Kidney (tissue), 14 donors: Measurements from ENCODE around the gene STXBP3. TPM values are rescaled to one million over a fixed set of nuclear protein-coding genes. Genes with fewer than 3 reads are reported as not detected.

Experiments used
- DNase-seq, 5 donors: peaks; one replicate each; pipeline ENCODE4 v3.0.0-alpha.2; 2013 to 2020
- FAIRE-seq: peaks from 2 replicates; lab custom pipeline; 2012; peaks lifted over from hg19 to GRCh38; lab: Jason Lieb, UNC
- H3K27ac ChIP-seq, 2 donors: one replicate each; pipeline ENCODE4 v1.7.0; 2013; ENCODE audit warnings: low read depth in 2 of 2, low read length in 2 of 2, inconsistent platforms in 1 of 2
- H3K27me3 ChIP-seq: one replicate; pipeline ENCODE4 v1.7.1; 2013; ENCODE audit warnings: low read length, inconsistent platforms; ENCODE audit not compliant: control insufficient read depth, insufficient read depth
- H3K36me3 ChIP-seq, 3 donors: one replicate each; pipeline versions ENCODE4 v1.7.0 to v1.7.1; 2013; ENCODE audit warnings: low read length in 3 of 3, control low read depth in 1 of 3, inconsistent platforms in 1 of 3; ENCODE audit not compliant: insufficient read depth in 3 of 3, control insufficient read depth in 2 of 3
- H3K4me1 ChIP-seq, 3 donors: one replicate each; pipeline versions ENCODE4 v1.7.0 to v1.7.1; 2013; ENCODE audit warnings: low read length in 3 of 3, inconsistent platforms in 1 of 3, low read depth in 1 of 3; ENCODE audit not compliant: control insufficient read depth in 2 of 3, insufficient read depth in 2 of 3
- H3K4me3 ChIP-seq, 3 donors: one replicate each; pipeline versions ENCODE4 v1.7.0 to v1.8.1; 2013; ENCODE audit warnings: low read length in 3 of 3, control low read depth in 1 of 3, inconsistent platforms in 1 of 3
- H3K9ac ChIP-seq, 3 donors: one replicate each; pipeline versions ENCODE4 v1.7.0 to v1.7.1; 2013; ENCODE audit warnings: low read length in 3 of 3, control low read depth in 1 of 3, inconsistent platforms in 1 of 3
- H3K9me3 ChIP-seq, 3 donors: one replicate each; pipeline versions ENCODE4 v1.7.0 to v1.7.1; 2013; ENCODE audit warnings: low read length in 3 of 3, control low read depth in 1 of 3, inconsistent platforms in 1 of 3; ENCODE audit not compliant: control insufficient read depth in 2 of 3, insufficient read depth in 1 of 3
- intact Hi-C: fragments of 100-400 bp; cut with DNase I; formaldehyde crosslinking; loops from one replicate; pipeline ENCODE4 v1.11.1; 2022
- polyA plus RNA-seq: library from polyadenylated mRNA; stranded (reverse); fragments of 350-450 nt; fragmentation: Illumina TruSeq; extraction: RNeasy Lipid Tissue Mini Kit (QIAGEN cat#74804); gene quantifications from one replicate; pipeline ENCODE4 v1.2.3, GENCODE V29; 2014; ENCODE audit warnings: low read depth, low replicate concordance; ENCODE audit not compliant: insufficient read depth
- total RNA-seq: library from RNA; stranded (reverse); fragmentation: NEBNext Ultra II Directional; extraction: Animal tissue kit (Norgen Biotek cat#: 25700); gene quantifications from one replicate; pipeline ENCODE4 v1.2.1, GENCODE V29; 2021
- TF ChIP-seq, protein P1 (sequence below): IDR thresholded peaks from 3 replicates; pipeline ENCODE4 v1.5.1; 2012; ENCODE audit warnings: mild to moderate bottlenecking, moderate library complexity, borderline replicate concordance; ENCODE audit not compliant: insufficient read depth; ENCODE audit errors: extremely low read depth
- donor health status: control.
- donor health status: control.
- donor health status: control.
- donor health status: control.
- donor health status: control.
- donor health status: DM: yes; HTN: yes; CAD: no.
- donor health status: Normal renal cell carcinoma (clear cell type).

Gene STXBP3
- total and polyA plus RNA-seq, 2 donors from 2014 or later = 26.0 to 61.4 TPM

DNA sequence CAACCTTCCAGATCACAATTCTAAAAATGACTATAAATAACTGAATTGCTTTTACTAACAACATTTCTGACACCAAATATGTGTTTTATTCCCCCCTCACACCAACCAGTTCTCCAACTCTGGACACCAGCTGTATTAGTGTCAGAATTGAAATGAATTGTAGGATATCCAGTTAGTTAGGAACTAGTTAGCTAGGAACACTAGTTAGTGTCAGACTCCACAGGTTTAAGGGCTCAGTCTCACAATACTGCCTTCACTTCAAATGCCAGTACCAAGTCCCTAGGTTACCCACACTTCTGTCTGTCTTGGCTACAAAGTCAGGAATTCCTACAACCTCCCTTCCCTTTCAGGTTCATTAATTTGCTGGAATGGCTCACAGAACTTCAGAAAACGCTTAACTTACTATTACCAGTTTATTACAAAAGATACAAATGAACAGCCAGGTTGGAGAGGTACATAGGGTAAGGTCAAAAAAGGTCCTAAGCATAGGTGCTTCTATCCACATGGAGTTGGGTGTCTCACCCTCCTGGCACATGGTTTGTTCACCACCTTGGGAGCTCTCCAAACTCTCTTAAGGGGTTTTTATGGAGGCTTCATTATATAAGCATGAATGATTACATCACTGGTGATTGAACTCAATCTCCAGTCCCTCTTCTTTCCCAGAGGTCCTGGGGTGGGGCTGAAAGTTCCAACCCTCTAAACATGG, 4.2 kb downstream of the STXBP3 start:
- TF ChIP-seq, protein P1, sequence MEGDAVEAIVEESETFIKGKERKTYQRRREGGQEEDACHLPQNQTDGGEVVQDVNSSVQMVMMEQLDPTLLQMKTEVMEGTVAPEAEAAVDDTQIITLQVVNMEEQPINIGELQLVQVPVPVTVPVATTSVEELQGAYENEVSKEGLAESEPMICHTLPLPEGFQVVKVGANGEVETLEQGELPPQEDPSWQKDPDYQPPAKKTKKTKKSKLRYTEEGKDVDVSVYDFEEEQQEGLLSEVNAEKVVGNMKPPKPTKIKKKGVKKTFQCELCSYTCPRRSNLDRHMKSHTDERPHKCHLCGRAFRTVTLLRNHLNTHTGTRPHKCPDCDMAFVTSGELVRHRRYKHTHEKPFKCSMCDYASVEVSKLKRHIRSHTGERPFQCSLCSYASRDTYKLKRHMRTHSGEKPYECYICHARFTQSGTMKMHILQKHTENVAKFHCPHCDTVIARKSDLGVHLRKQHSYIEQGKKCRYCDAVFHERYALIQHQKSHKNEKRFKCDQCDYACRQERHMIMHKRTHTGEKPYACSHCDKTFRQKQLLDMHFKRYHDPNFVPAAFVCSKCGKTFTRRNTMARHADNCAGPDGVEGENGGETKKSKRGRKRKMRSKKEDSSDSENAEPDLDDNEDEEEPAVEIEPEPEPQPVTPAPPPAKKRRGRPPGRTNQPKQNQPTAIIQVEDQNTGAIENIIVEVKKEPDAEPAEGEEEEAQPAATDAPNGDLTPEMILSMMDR = no peak
- FAIRE-seq (no peak), DNase-seq (peak in 3 of 5 donors; percentile 54 to 90 (median 87))
- intact Hi-C loops = no loop called here
- Histone ChIP-seq H3K4me1 (peaks cover 4 to 15% (median 5%) of the 10 kb centered on the region in 3 donors), H3K4me3 (no peak overlapping the region), H3K27ac (peak overlapping the region; percentile 53 to 72), H3K9me3 (no peaks in the 10 kb centered on the region), H3K9ac (no peak overlapping the region), H3K27me3 (no peaks in the 10 kb centered on the region), H3K36me3 (peaks cover 0 to 10% (median 0%) of the 10 kb centered on the region in 3 donors)

DNA sequence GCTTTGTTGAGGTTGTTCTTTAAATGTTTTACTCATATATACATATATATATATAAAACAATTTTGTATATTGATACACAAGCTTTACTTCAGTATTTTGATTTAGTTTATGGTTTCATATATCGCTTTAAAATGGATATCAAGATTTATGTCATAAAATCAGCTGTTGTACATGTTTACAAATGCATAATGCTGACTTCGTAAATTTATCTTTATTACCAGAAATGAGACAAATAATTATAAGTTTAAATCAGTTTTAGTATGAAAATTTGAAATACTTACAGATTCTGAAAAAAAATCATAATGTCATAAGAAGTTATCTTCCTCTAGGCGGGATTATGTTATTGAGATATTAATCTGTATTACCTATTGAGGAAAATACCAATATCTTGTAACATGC, 6.9 kb downstream of the STXBP3 start:
- no peaks in the 10 kb centered on the region for H3K27me3 ChIP-seq
- TF ChIP-seq, protein P1 = no peak
- DNase-seq (no peak), FAIRE-seq (no peak)
- H3K9ac ChIP-seq = no peak overlapping the region
- no peak overlapping the region for H3K27ac ChIP-seq
- H3K36me3 ChIP-seq = peaks cover 2 to 12% (median 10%) of the 10 kb centered on the region in 3 donors
- intact Hi-C loops = no loop called here
- H3K9me3 ChIP-seq = no peaks in the 10 kb centered on the region
- no peak overlapping the region for H3K4me3 ChIP-seq
- H3K4me1 ChIP-seq = peaks cover 0 to 7% (median 5%) of the 10 kb centered on the region in 3 donors

DNA sequence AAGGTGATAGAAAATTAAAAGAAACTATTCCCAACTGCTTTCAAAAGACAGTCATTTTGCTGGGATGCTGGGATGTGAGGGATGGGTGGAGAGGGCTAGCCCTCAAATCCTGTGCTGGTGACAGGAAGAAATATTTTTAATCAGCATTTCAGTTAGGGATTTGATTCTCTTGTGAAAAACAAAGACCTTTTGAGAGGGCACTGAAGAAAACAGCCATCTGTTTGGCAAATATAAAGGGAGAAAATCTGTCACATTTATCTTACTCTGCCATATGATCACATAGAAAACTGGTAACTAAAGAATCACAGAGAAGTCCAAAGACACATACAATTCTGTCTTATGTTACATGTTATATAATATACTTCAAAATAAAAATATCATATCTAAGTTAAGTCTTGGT, 12.3 kb downstream of the STXBP3 start:
- H3K27ac ChIP-seq = no peak overlapping the region
- H3K27me3 ChIP-seq = no peaks in the 10 kb centered on the region
- H3K36me3 ChIP-seq = peaks cover 4 to 15% (median 13%) of the 10 kb centered on the region in 3 donors
- intact Hi-C loops = no loop called here
- H3K9ac ChIP-seq = no peak overlapping the region
- TF ChIP-seq, protein P1 = no peak
- no peaks in the 10 kb centered on the region for H3K4me1 ChIP-seq
- DNase-seq = no peak
- no peak for FAIRE-seq
- H3K9me3 ChIP-seq = no peaks in the 10 kb centered on the region
- no peak overlapping the region for H3K4me3 ChIP-seq
